ENCODE measurements around the gene PDE4A. TPM values are rescaled to one million over a fixed set of nuclear protein-coding genes. Genes with fewer than 3 reads are reported as not detected.
"Not testable (repeated sequence)": the region's sequence is repeated elsewhere in the genome, so short reads cannot be mapped to it uniquely, and the experiment has no call there.

Gene PDE4A
- polyA plus RNA-seq, result 1 to 10 TPM; 1.2 to 1.3 TPM

DNA sequence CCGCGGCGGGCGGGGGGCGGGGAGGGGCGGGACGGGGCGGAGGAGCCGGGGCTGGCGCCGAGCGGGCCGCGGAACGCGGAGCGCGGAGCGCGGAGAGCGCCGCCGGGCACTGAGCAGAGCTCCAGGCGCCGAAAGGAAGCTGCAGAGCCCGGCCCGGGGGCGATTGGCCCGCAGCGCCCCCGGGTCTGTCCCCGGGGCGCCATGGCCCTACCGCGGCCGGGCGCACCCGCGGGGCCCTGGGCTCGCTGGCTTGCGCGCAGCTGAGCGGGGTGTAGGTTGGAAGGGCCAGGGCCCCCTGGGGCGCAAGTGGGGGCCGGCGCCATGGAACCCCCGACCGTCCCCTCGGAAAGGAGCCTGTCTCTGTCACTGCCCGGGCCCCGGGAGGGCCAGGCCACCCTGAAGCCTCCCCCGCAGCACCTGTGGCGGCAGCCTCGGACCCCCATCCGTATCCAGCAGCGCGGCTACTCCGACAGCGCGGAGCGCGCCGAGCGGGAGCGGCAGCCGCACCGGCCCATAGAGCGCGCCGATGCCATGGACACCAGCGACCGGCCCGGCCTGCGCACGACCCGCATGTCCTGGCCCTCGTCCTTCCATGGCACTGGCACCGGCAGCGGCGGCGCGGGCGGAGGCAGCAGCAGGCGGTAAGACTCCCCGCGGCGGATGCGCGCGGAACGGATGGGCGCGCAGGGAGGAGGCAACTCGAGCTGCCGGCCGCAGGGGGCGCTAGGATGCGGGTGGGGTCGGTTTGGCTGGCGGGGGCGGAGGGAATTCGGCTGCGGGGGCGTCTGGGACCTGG, at the start of gene PDE4A:
PDE4A (plus strand) TSS at position 95 of the 796 bp plus-strand sequence; CDS start at position 322, 227 bp downstream.
- 1% methylated on average over 76 to 104 of the region's 104 CpGs for WGBS, 2 donors
- Histone ChIP-seq H3K4me3 (ENCODE audit: low read depth in 1 of 2, low read length in 2 of 2) (peak within 1 kb of the TSS in 1 of 2 donors; percentile 38), H3K9me3 (ENCODE audit: control insufficient read depth in 2 of 2, insufficient read depth in 1 of 2, low read depth in 1 of 2, low read length in 1 of 2) (peaks cover 0 to 3% of the 10 kb centered on the region in 2 donors), H3K27me3 (ENCODE audit: control insufficient read depth in 1 of 2, insufficient read depth in 2 of 2, low read length in 2 of 2) (peaks cover 5 to 22% of the 10 kb centered on the region in 2 donors), H3K36me3 (ENCODE audit: control insufficient read depth in 2 of 2, insufficient read depth in 2 of 2, low read length in 1 of 2) (no peaks in the 10 kb centered on the region), H3K4me1 (ENCODE audit: control insufficient read depth in 2 of 2, insufficient read depth in 2 of 2, low read length in 1 of 2) (peaks cover 8 to 26% of the 10 kb centered on the region in 2 donors), H3K27ac (ENCODE audit: low read depth in 2 of 2, low read length in 1 of 2) (no peak within 1 kb of the TSS)

DNA sequence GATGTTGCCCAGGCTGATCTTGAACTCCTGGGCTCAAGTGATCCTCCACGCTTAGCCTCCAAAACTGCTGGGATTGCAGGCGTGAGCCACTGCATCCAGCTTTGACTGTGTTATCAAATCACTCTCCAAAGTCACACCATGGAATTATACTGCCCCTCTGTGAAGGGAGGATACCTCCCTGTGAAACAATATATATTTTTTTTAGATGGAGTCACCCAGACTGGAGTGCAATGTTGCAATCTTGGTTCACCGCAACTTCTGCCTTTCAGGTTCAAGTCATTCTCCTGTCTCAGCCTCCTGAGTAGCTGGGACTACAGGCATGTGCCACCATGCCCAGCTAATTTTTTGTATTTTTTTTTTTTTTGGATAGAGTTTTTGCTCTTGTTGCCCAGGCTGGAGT, 47.6 kb upstream of the PDE4A start:
- H3K27me3 ChIP-seq (ENCODE audit: control insufficient read depth in 1 of 2, insufficient read depth in 2 of 2, low read length in 2 of 2), result no peaks in the 10 kb centered on the region
- no peak overlapping the region for H3K27ac ChIP-seq (ENCODE audit: low read depth in 2 of 2, low read length in 1 of 2)
- H3K4me1 ChIP-seq (ENCODE audit: control insufficient read depth in 2 of 2, insufficient read depth in 2 of 2, low read length in 1 of 2), result no peaks in the 10 kb centered on the region
- H3K4me3 ChIP-seq (ENCODE audit: low read depth in 1 of 2, low read length in 2 of 2), result no peak overlapping the region
- H3K36me3 ChIP-seq (ENCODE audit: control insufficient read depth in 2 of 2, insufficient read depth in 2 of 2, low read length in 1 of 2), result peaks cover 6 to 10% of the 10 kb centered on the region in 2 donors
- 97 to 98% methylated on average over 3 of the region's 3 CpGs for WGBS, 2 donors
- H3K9me3 ChIP-seq (ENCODE audit: control insufficient read depth in 2 of 2, insufficient read depth in 1 of 2, low read depth in 1 of 2, low read length in 1 of 2), result no peaks in the 10 kb centered on the region

DNA sequence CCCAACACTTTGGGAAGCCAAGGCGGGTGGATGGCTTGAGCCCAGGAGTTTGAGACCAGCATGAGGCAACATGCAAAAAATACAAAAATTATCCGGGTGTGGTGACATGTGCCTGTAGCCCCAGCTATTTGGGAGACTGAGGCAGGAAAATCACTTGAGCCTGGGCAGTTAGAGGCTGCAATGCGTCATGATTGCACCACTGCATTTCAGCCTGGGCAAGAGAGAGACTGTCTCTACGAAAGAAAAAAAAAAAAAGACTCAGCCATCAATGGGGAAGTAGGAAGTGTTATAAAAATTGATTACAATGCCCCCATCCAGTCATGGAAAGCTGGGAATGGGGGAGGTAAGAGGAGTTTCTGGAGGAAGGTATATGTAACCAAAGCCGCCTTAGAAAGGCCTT, 45.4 kb upstream of the PDE4A start:
- peaks cover 4 to 6% of the 10 kb centered on the region in 2 donors for H3K36me3 ChIP-seq (ENCODE audit: control insufficient read depth in 2 of 2, insufficient read depth in 2 of 2, low read length in 1 of 2)
- H3K27me3 ChIP-seq (ENCODE audit: control insufficient read depth in 1 of 2, insufficient read depth in 2 of 2, low read length in 2 of 2), result no peaks in the 10 kb centered on the region
- H3K4me1 ChIP-seq (ENCODE audit: control insufficient read depth in 2 of 2, insufficient read depth in 2 of 2, low read length in 1 of 2), result peaks cover 0 to 2% of the 10 kb centered on the region in 2 donors
- H3K4me3 ChIP-seq (ENCODE audit: low read depth in 1 of 2, low read length in 2 of 2), result no peak overlapping the region
- no peak overlapping the region for H3K27ac ChIP-seq (ENCODE audit: low read depth in 2 of 2, low read length in 1 of 2)
- WGBS, 2 donors, result 83 to 86% methylated on average over 5 of the region's 5 CpGs
- H3K9me3 ChIP-seq (ENCODE audit: control insufficient read depth in 2 of 2, insufficient read depth in 1 of 2, low read depth in 1 of 2, low read length in 1 of 2), result no peaks in the 10 kb centered on the region

DNA sequence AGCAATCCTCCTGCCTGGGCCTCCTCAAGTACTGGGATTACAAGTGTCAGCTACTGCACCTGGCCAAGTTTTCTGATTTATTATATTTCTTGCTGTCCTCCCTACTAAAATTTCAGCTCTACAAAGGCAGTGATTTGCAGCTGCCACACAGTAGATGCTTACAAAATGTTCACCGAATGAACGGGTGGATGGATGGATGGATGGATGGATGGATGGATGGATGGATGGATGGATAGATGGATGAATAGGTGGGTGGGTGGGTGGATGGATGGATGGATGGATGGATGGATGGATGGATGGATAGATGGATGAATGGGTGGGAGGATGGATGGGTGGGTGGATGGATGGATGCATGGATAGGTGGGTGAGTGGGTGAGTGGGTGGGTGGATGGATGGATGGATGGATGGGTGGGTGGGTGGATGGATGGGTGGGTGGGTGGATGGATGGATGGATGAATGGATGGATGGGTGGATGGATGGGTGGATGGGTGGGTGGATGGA, 43.1 kb upstream of the PDE4A start:
- not testable (repeated sequence) for H3K36me3 ChIP-seq (ENCODE audit: control insufficient read depth in 2 of 2, insufficient read depth in 2 of 2, low read length in 1 of 2)
- WGBS, 2 donors, result 96 to 97% methylated on average over 2 of the region's 2 CpGs

DNA sequence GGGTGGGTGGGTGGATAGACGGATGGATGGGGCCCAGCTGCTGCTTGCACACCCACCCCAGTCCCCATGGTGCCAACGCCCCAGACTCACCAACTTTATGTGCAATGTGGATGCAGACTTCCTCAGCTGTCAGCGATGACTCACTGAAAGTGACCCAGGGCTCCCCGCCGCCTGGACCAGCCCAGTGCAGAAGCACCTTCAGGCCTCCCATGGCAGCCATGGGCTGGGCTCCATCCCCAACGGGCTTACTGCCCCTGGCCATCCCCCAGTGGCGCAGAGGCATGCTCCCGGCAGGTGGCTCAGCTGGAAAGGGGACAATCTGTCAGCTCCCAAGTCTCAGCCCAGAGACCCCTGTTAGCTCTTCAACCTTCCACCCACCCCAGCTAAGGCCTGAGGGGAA, 42.2 kb upstream of the PDE4A start:
- no peak overlapping the region for H3K4me3 ChIP-seq (ENCODE audit: low read depth in 1 of 2, low read length in 2 of 2)
- H3K27ac ChIP-seq (ENCODE audit: low read depth in 2 of 2, low read length in 1 of 2), result no peak overlapping the region
- WGBS, 2 donors, result 90 to 95% methylated on average over 7 to 8 of the region's 8 CpGs
- H3K4me1 ChIP-seq (ENCODE audit: control insufficient read depth in 2 of 2, insufficient read depth in 2 of 2, low read length in 1 of 2), result peaks cover 2 to 5% of the 10 kb centered on the region in 2 donors
- H3K27me3 ChIP-seq (ENCODE audit: control insufficient read depth in 1 of 2, insufficient read depth in 2 of 2, low read length in 2 of 2), result no peaks in the 10 kb centered on the region
- peaks cover 4 to 6% of the 10 kb centered on the region in 2 donors for H3K36me3 ChIP-seq (ENCODE audit: control insufficient read depth in 2 of 2, insufficient read depth in 2 of 2, low read length in 1 of 2)
- no peaks in the 10 kb centered on the region for H3K9me3 ChIP-seq (ENCODE audit: control insufficient read depth in 2 of 2, insufficient read depth in 1 of 2, low read depth in 1 of 2, low read length in 1 of 2)

More for the DNA sequence above, 43.1 kb upstream of the PDE4A start:
- H3K9me3 ChIP-seq (ENCODE audit: control insufficient read depth in 2 of 2, insufficient read depth in 1 of 2, low read depth in 1 of 2, low read length in 1 of 2); H3K27ac ChIP-seq (ENCODE audit: low read depth in 2 of 2, low read length in 1 of 2); H3K4me1 ChIP-seq (ENCODE audit: control insufficient read depth in 2 of 2, insufficient read depth in 2 of 2, low read length in 1 of 2); H3K27me3 ChIP-seq (ENCODE audit: control insufficient read depth in 1 of 2, insufficient read depth in 2 of 2, low read length in 2 of 2); H3K4me3 ChIP-seq (ENCODE audit: low read depth in 1 of 2, low read length in 2 of 2): not testable (repeated sequence)

DNA sequence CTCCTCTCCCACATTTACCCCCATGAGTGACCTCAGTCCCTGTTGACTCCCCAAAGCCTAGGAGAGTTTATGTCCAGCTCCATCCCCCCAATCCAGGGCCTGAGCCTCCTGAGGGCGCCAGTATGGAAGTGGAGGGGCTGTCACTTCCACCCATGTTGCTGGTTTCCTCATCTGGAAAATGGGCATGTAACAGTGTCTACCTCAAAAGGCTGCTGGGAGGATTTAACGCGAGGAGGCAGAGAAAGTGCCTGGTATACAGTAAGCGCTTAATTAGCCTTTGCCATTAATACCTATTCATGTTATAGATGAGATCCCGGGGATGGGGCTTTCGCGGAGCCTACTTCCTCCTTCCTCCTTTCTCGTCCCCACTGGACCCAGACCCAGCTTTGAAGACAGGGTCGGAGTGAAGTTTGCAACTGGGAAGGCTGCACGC, 40.4 kb upstream of the PDE4A start:
- WGBS, 2 donors, result 1% methylated on average over 10 of the region's 10 CpGs
- Histone ChIP-seq H3K27ac (ENCODE audit: low read depth in 2 of 2, low read length in 1 of 2) (peak overlapping the region; percentile 83), H3K9me3 (ENCODE audit: control insufficient read depth in 2 of 2, insufficient read depth in 1 of 2, low read depth in 1 of 2, low read length in 1 of 2) (no peaks in the 10 kb centered on the region), H3K4me3 (ENCODE audit: low read depth in 1 of 2, low read length in 2 of 2) (peak overlapping the region; percentile 85 to 92), H3K4me1 (ENCODE audit: control insufficient read depth in 2 of 2, insufficient read depth in 2 of 2, low read length in 1 of 2) (peaks cover 2 to 5% of the 10 kb centered on the region in 2 donors), H3K36me3 (ENCODE audit: control insufficient read depth in 2 of 2, insufficient read depth in 2 of 2, low read length in 1 of 2) (peaks cover 4% of the 10 kb centered on the region in 2 donors), H3K27me3 (ENCODE audit: control insufficient read depth in 1 of 2, insufficient read depth in 2 of 2, low read length in 2 of 2) (no peaks in the 10 kb centered on the region)

DNA sequence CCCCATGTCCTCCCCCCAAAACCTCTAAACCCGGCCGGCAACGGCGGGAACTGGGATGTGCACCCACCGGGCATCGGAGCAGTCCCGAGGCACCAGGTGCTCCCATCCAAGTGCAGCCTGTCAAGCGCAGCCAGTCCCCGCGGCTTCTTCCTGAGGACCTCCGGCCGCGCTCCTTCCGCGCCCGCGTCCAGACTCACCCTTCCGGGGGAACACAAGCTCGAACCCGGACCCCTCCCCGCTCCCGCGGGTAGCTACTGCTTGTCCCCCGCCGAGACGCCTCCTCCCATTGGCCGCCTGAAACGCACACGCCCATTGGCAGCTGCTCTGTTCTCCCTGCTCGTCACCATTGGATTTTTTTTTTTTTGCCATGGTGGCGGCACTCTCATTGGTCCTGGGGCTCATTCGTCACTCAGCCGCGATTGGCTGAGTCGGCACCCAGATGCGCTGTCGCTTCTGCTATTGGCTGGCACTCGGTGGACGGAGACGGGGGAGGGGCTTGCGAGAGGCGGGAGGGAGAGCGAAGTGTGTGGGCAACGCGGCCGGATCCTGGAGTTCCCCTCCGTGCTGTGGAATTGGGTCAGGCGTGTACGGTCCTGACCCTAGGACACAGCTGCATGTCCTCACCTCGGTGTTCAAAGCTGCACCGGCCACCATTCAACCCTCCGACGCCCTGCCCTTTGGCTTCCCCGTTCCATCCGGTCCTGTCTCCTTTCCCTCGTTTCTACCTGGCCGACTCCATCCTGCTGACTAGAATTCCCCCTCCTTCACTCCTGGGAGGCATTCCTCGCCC, 39.8 kb upstream of the PDE4A start, which contains the start of gene TYK2:
TYK2 (minus strand) TSS at position 260 of the 790 bp plus-strand sequence. CDS start 2,166 bp downstream, outside the sequence.
- no peaks in the 10 kb centered on the region for H3K27me3 ChIP-seq (ENCODE audit: control insufficient read depth in 1 of 2, insufficient read depth in 2 of 2, low read length in 2 of 2)
- H3K36me3 ChIP-seq (ENCODE audit: control insufficient read depth in 2 of 2, insufficient read depth in 2 of 2, low read length in 1 of 2), result peaks cover 4% of the 10 kb centered on the region in 2 donors
- peak within 1 kb of the TSS; percentile 85 to 92 for H3K4me3 ChIP-seq (ENCODE audit: low read depth in 1 of 2, low read length in 2 of 2)
- WGBS, 2 donors, result 0 to 1% methylated on average over 53 to 58 of the region's 58 CpGs
- no peaks in the 10 kb centered on the region for H3K9me3 ChIP-seq (ENCODE audit: control insufficient read depth in 2 of 2, insufficient read depth in 1 of 2, low read depth in 1 of 2, low read length in 1 of 2)
- H3K27ac ChIP-seq (ENCODE audit: low read depth in 2 of 2, low read length in 1 of 2), result peak within 1 kb of the TSS; percentile 83
- peaks cover 2 to 5% of the 10 kb centered on the region in 2 donors for H3K4me1 ChIP-seq (ENCODE audit: control insufficient read depth in 2 of 2, insufficient read depth in 2 of 2, low read length in 1 of 2)

DNA sequence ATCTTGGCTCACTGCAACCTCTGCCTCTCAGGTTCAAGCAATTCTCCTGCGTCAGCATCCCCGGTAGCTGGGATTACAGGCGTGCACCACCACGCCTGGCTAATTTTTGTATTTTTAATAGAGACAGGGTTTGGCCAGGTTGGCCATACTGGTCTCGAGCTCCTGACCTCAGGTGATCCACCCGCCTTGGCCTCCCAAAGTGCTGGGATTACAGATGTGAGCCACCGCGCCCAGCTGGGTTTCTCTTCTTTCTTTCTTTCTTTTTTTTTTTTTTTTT, 37.2 kb upstream of the PDE4A start:
- not testable (repeated sequence) for H3K27me3 ChIP-seq (ENCODE audit: control insufficient read depth in 1 of 2, insufficient read depth in 2 of 2, low read length in 2 of 2); H3K36me3 ChIP-seq (ENCODE audit: control insufficient read depth in 2 of 2, insufficient read depth in 2 of 2, low read length in 1 of 2); H3K4me3 ChIP-seq (ENCODE audit: low read depth in 1 of 2, low read length in 2 of 2); H3K4me1 ChIP-seq (ENCODE audit: control insufficient read depth in 2 of 2, insufficient read depth in 2 of 2, low read length in 1 of 2); H3K9me3 ChIP-seq (ENCODE audit: control insufficient read depth in 2 of 2, insufficient read depth in 1 of 2, low read depth in 1 of 2, low read length in 1 of 2); H3K27ac ChIP-seq (ENCODE audit: low read depth in 2 of 2, low read length in 1 of 2)
- 78 to 82% methylated on average over 8 of the region's 8 CpGs for whole genome bisulfite sequencing, 2 donors

DNA sequence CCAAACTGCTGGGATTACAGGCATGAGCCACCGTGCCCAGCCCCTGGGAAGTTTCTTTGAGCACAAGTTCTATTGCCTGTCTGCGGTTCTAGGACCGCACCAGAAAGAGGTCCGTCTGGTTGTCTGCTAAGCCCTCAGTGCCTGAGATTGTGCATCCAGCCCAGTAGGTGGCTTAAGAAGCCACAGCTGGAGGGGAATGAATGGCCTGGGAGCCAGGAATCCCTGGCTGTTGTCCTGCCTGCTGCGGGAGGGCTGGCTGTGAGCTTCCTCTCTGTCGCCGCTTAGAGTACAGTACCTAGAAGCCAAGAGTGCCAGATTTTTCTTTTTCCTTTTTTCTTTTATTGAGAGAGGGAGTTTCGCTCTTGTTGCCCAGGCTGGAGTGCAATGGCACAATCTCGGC, 35.8 kb upstream of the PDE4A start:
- H3K9me3 ChIP-seq (ENCODE audit: control insufficient read depth in 2 of 2, insufficient read depth in 1 of 2, low read depth in 1 of 2, low read length in 1 of 2), result no peaks in the 10 kb centered on the region
- no peaks in the 10 kb centered on the region for H3K36me3 ChIP-seq (ENCODE audit: control insufficient read depth in 2 of 2, insufficient read depth in 2 of 2, low read length in 1 of 2)
- peaks cover 2 to 5% of the 10 kb centered on the region in 2 donors for H3K4me1 ChIP-seq (ENCODE audit: control insufficient read depth in 2 of 2, insufficient read depth in 2 of 2, low read length in 1 of 2)
- no peak overlapping the region for H3K4me3 ChIP-seq (ENCODE audit: low read depth in 1 of 2, low read length in 2 of 2)
- whole genome bisulfite sequencing, 2 donors, result 78 to 87% methylated on average over 9 of the region's 9 CpGs
- no peaks in the 10 kb centered on the region for H3K27me3 ChIP-seq (ENCODE audit: control insufficient read depth in 1 of 2, insufficient read depth in 2 of 2, low read length in 2 of 2)
- H3K27ac ChIP-seq (ENCODE audit: low read depth in 2 of 2, low read length in 1 of 2), result no peak overlapping the region
